EH (cell line): ENCODE measurements around the gene TTC31.

ENCODE experiments used
- DNase-seq: peaks from one replicate; pipeline ENCODE4 v3.0.0-alpha.2; 2015; ENCODE audit warnings: low read depth

Gene TTC31

GRCh38 chr2:74505448-74506246 lies 22.8 kb downstream of the TTC31 start:
- no peak for DNase-seq

- peak; percentile 98 for DNase-seq
Observed at GRCh38 chr2:74507145-74507925, 24.5 kb downstream of the TTC31 start, which contains the start of gene PCGF1. TSS of gene PCGF1 (minus strand) at chr2:74507695. CDS start at chr2:74507668, 27 bp downstream.

- DNase-seq: peak; percentile 85
Observed at GRCh38 chr2:74507926-74508520, 25.1 kb downstream of the TTC31 start.

- DNase-seq: no peak
Observed at GRCh38 chr2:74510272-74510671, 27.4 kb downstream of the TTC31 start.

GRCh38 chr2:74511104-74511989 lies 28.5 kb downstream of the TTC31 start:
- DNase-seq: peak; percentile 38

- DNase-seq: no peak
Observed at GRCh38 chr2:74512744-74513604, 30.1 kb downstream of the TTC31 start.

GRCh38 chr2:74513605-74514367 lies 30.9 kb downstream of the TTC31 start:
- DNase-seq: no peak

GRCh38 chr2:74514368-74515270 lies 31.7 kb downstream of the TTC31 start, which contains the start of gene TLX2:
TSS of gene TLX2 (plus strand) at chr2:74514450. CDS start at chr2:74514807, 357 bp downstream.
- peak; percentile 32 for DNase-seq

GRCh38 chr2:74515271-74515980 lies 32.5 kb downstream of the TTC31 start:
- DNase-seq: no peak

- no peak for DNase-seq
Observed at GRCh38 chr2:74515981-74516633, 33.2 kb downstream of the TTC31 start.

- no peak for DNase-seq
Observed at GRCh38 chr2:74516650-74517049, 33.8 kb downstream of the TTC31 start.

GRCh38 chr2:74522516-74522915 lies 39.6 kb downstream of the TTC31 start:
- DNase-seq: no peak

- no peak for DNase-seq
Observed at GRCh38 chr2:74524005-74524404, 41.1 kb downstream of the TTC31 start.

GRCh38 chr2:74524955-74525716 lies 42.3 kb downstream of the TTC31 start:
- no peak for DNase-seq

GRCh38 chr2:74525717-74526648 lies 43.1 kb downstream of the TTC31 start, which contains the start of gene DQX1:
TSS of gene DQX1 (minus strand) at chr2:74526231. CDS start at chr2:74525729, 502 bp downstream.
- DNase-seq: peak; percentile 51
